GM23248 (cell line): ENCODE results near the gene RIC3.

Experiments
- EZH2 ChIP-seq: fragments of 200-600 bp; sonication (generic); IDR thresholded peaks from 2 replicates; pipeline ENCODE4 v1.6.1; 2018; ENCODE audit warnings: antibody characterized with exemption, mild to moderate bottlenecking; ENCODE audit not compliant: insufficient read depth, poor library complexity, severe bottlenecking
- EZH2phosphoT487 ChIP-seq: fragments of 200-600 bp; sonication (generic); IDR thresholded peaks from 2 replicates; pipeline ENCODE4 v1.6.1; 2018; ENCODE audit warnings: antibody characterized with exemption, moderate library complexity, mild to moderate bottlenecking, low read depth; ENCODE audit not compliant: insufficient read depth

DNA sequence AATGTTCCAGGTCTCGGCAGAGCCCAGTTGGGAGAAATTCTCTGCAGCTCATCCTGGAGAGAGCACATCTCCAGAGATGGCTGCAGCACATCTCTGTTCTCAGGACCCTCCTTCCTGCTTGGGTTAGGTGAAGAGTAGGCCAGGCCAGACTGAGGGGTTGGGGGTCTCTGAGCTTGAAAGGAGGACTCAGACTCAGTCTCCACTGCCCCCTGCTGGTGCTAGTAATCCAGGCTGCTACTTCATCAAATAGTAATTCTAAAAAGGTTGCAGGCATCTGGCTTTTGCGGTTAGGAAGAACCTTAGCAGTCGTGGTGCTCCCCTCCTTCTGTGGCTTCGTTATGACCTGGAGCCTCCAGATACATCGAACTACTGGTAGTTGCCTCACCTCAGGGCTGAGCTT lies 78.1 kb downstream of the RIC3 start:
- TF ChIP-seq EZH2phosphoT487, result no peak
- TF ChIP-seq EZH2, result no peak
